K562 (cell line): ENCODE results near the gene IL13RA1. TPM values are rescaled to one million over a fixed set of nuclear protein-coding genes. Genes with fewer than 3 reads are reported as not detected.

Experiments
- ARID2 ChIP-seq: fragments of 450-650 bp; IDR thresholded peaks from 2 replicates; pipeline ENCODE4 v1.6.1; 2017; ENCODE audit warnings: antibody characterized with exemption, mild to moderate bottlenecking
- BDP1 ChIP-seq: IDR thresholded peaks from 3 replicates; pipeline ENCODE4 v1.6.1; 2011; ENCODE audit not compliant: insufficient read length, insufficient read depth
- CBFA2T2 ChIP-seq: fragments of 450-650 bp; conservative IDR thresholded peaks from 2 replicates; pipeline ENCODE4 v1.6.1; 2017; ENCODE audit warnings: mild to moderate bottlenecking
- FOXP1 ChIP-seq: sonication (generic); formaldehyde crosslinking; IDR thresholded peaks from 2 replicates; pipeline ENCODE4 v1.8.0; 2022; ENCODE audit warnings: mild to moderate bottlenecking, missing genetic modification reagents
- HCFC1 ChIP-seq: IDR thresholded peaks from 2 replicates; pipeline ENCODE4 v1.6.1; 2012; ENCODE audit warnings: low read depth, low read length, improper control_type of control experiment
- HINFP ChIP-seq: fragments of 450-650 bp; conservative IDR thresholded peaks from 2 replicates; pipeline ENCODE4 v1.6.1; 2016; ENCODE audit warnings: missing genetic modification characterization, low read depth, mild to moderate bottlenecking, control low read depth, missing compliant biosample characterization
- HMG20B ChIP-seq: fragments of 250-450 bp; sonication (Bioruptor Pico); IDR thresholded peaks from 2 replicates; pipeline ENCODE4 v1.5.0; 2021; ENCODE audit warnings: mild to moderate bottlenecking
- JUN ChIP-seq, 2 experiments: sonication (generic) in 1 of 2; formaldehyde crosslinking in 1 of 2; IDR thresholded peaks; 2 replicates each; pipeline versions ENCODE4 v1.6.1 to v1.8.0; 2012 to 2022; ENCODE audit warnings: borderline replicate concordance in 2 of 2, mild to moderate bottlenecking in 2 of 2, improper control_type of control experiment in 1 of 2, low read depth in 1 of 2, low read length in 1 of 2, missing genetic modification reagents in 1 of 2
- PPARD ChIP-seq: fragments of 250-450 bp; sonication (Bioruptor Pico); IDR thresholded peaks from 2 replicates; pipeline ENCODE4 v1.8.0; 2022; ENCODE audit warnings: inconsistent platforms, mild to moderate bottlenecking, moderate library complexity
- PRDM10 ChIP-seq: fragments of 450-650 bp; IDR thresholded peaks from 2 replicates; pipeline ENCODE4 v1.6.1; 2018; ENCODE audit not compliant: partially characterized antibody
- RREB1 ChIP-seq: fragments of 250-450 bp; sonication (Bioruptor Pico); IDR thresholded peaks from 2 replicates; pipeline ENCODE4 v1.4.0; 2020
- SOX6 ChIP-seq: fragments of 450-650 bp; IDR thresholded peaks from 2 replicates; pipeline ENCODE4 v1.6.1; 2014; ENCODE audit warnings: mild to moderate bottlenecking
- TFAM ChIP-seq: fragments of 250-450 bp; sonication (Bioruptor Pico); conservative IDR thresholded peaks from 2 replicates; pipeline ENCODE4 v1.5.0; 2021; ENCODE audit warnings: mild to moderate bottlenecking, moderate library complexity
- ZFP91 ChIP-seq: sonication (generic); formaldehyde crosslinking; IDR thresholded peaks from 2 replicates; pipeline ENCODE4 v1.8.0; 2022; ENCODE audit warnings: mild to moderate bottlenecking, missing genetic modification reagents
- ZNF134 ChIP-seq: fragments of 250-450 bp; sonication (Bioruptor Pico); conservative IDR thresholded peaks from 2 replicates; pipeline ENCODE4 v1.4.0; 2020
- polyA plus RNA-seq, 8 experiments: library from polyadenylated mRNA; depleted of rRNA in 4 of 8; stranded (reverse) in 5 of 8; unstranded in 3 of 8; fragments of >200 nt; fragmentation: Nextera tagmentation in 2 of 8; fragmentation: Illumina TruSeq in 1 of 8; extraction: Ambion mirVana in 2 of 8; extraction: Trizol in 1 of 8; gene quantifications; 2 replicates each; pipeline versions ENCODE4 v1.2.1 to v1.2.3, GENCODE V29; 2011 to 2014; ENCODE audit warnings: inconsistent platforms in 1 of 8, missing spikeins in 1 of 8
- total RNA-seq, 7 experiments: library from RNA; depleted of rRNA in 6 of 7; stranded (reverse); fragments of >200 nt in 6 of 7; fragmentation: Illumina TruSeq in 2 of 7; extraction: Trizol in 2 of 7; gene quantifications; 2 replicates each; pipeline versions ENCODE4 v1.2.1 to v1.2.3, GENCODE V29; 2011 to 2021; ENCODE audit warnings: low replicate concordance in 1 of 7

IL13RA1 gene
- total and polyA plus RNA-seq, 9 of the 15 experiments (the other 6 are each of a cell fraction or from before 2014, with no cell fraction given): 2.9 to 22.9 (median 12.2) TPM

- TF ChIP-seq PRDM10 (no peak), PPARD (CRISPR knock-in tag) (no peak), SOX6 (peak; percentile 19; the same call in 1 of the 2 replicates), CBFA2T2 (no peak), JUN (IDR thresholded peaks at IDR 0.05; ENCODE audit: borderline replicate concordance, low read depth, low read length) (no peak), JUN (CRISPR knock-in tag; IDR thresholded peaks at IDR 0.05; ENCODE audit: borderline replicate concordance) (no peak), RREB1 (no peak), ZNF134 (CRISPR knock-in tag) (no peak), BDP1 (no peak), ZFP91 (CRISPR knock-in tag) (no peak), HINFP (tag) (no peak), FOXP1 (CRISPR knock-in tag) (no peak), HCFC1 (no peak), TFAM (CRISPR knock-in tag) (no peak), ARID2 (no peak), HMG20B (no peak)
These were observed at the start of gene IL13RA1 (continued) for GRCh38 chrX:118726887-118727685.
